Right forelimb (tissue), 1 donor: Measurements from ENCODE around the gene ANKMY1.
"Not testable (repeated sequence)": the region's sequence is repeated elsewhere in the genome, so short reads cannot be mapped to it uniquely, and the experiment has no call there.

Experiments
- DNase-seq: peaks from one replicate; pipeline ENCODE4 v3.0.0-alpha.2; 2018

ANKMY1 gene

GRCh38 chr2:240539101-240539500 lies 18.7 kb downstream of the ANKMY1 start:
- DNase-seq = not testable (repeated sequence)

DNA sequence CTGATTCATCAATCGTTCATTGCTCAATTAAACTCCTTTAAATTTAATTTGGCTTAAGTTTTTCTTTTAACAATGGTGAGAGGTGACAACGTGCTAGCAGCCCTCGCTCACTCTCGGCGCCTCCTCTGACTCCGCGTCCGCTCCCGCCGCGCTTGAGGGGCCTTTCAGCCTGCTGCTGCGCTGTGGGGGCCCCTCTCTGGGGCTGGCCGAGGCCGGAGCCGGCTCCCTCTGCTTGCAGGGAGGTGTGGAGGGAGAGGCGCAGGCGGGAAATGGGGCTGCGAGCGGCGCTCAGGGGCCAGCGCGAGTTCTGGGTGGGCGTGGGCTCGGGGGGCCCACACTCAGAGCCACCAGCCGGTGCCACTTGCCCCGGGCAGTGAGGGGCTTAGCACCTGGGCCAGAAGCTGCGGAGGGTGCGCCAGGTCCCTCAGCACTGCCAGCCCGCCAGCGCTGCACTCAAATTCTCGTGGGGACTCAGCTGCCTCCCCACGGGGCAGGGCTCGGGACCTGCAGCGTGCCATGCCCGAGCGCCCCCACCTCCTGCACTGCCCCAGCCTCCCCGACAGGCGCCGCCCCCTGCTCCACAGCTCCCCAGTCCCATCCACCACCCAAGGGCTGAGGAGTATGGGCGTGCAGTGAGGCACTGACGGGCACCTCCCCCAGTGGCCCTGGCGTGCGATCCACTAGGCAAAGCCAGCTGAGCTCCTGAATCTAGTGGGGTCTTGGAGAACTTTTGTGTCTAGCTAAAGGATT lies 19.6 kb downstream of the ANKMY1 start:
- DNase-seq = no peak

GRCh38 chr2:240532031-240532775 lies 25.6 kb downstream of the ANKMY1 start:
- no peak for DNase-seq

GRCh38 chr2:240531038-240531437 lies 26.8 kb downstream of the ANKMY1 start:
- DNase-seq = no peak

DNA sequence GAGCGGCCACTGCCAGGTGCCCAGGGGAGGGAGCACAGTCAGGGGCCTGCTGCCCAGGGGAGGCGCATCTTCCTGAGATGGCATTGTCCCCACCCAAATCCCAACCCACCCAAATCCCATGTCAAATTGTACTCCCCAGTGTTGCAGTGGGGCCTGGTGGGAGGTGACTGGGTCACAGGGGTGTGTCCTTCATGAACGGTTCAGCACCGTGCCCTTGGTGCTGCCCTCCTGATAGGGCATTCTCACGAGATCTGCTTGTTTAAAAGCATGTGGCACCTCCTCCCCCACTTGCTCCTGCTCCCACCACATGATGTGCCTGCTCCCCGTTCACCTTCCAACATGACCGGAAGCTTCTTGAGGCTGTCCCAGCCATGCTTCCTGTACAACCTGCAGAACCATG lies 27.6 kb downstream of the ANKMY1 start:
- DNase-seq = no peak

GRCh38 chr2:240529344-240529999 lies 28.3 kb downstream of the ANKMY1 start:
- DNase-seq = no peak

- DNase-seq = no peak
These were observed 29.3 kb downstream of the ANKMY1 start for GRCh38 chr2:240528406-240529040.

DNA sequence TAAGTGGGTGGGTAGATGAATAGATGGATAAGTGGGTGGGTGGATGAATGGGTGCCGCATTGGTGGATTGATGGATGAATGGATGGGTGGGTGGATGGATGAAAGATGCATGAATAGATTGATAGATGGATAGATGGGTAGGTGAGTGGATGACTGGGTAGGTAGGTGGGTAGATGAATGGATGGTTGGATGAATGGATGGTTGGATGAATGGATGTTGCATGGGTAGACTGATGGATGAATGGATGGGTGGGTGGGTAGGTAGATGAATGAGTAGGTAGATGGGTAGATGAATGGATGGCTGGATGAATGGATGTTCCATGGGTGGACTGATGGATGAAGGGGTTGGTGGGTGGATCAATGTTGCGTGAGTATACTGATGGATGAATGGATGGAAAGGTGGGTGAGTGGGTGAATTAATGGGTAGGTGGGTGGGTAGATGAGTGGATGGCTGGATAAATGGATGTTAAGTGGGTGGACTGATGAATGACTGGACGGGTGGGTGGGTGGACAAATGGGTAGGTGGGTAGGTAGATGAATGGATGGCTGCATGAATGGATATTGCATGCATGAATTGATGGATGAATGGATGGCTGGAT lies 30.5 kb downstream of the ANKMY1 start:
- no peak for DNase-seq

- DNase-seq = no peak
These were observed 31.3 kb downstream of the ANKMY1 start for GRCh38 chr2:240526521-240526920.

DNA sequence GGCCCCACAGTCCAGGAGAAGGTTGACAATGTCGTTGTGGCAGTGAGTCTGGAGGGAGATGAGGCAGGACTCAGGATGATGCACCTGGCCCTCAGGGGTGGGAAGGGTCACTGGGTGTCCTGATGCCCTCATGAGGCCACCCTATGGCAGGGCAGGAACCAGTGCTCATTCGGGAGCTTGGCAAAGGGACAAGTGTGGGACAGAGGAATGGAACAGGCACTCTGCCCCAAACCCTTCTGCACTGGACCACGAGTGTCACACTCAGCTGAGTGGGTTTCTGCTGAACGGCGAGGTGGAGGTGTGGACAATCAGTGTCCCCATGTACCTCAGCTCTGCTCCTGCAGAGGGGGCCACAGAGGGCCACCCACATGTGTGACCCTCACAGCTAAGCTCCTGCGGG lies 32.0 kb downstream of the ANKMY1 start:
- no peak for DNase-seq

DNA sequence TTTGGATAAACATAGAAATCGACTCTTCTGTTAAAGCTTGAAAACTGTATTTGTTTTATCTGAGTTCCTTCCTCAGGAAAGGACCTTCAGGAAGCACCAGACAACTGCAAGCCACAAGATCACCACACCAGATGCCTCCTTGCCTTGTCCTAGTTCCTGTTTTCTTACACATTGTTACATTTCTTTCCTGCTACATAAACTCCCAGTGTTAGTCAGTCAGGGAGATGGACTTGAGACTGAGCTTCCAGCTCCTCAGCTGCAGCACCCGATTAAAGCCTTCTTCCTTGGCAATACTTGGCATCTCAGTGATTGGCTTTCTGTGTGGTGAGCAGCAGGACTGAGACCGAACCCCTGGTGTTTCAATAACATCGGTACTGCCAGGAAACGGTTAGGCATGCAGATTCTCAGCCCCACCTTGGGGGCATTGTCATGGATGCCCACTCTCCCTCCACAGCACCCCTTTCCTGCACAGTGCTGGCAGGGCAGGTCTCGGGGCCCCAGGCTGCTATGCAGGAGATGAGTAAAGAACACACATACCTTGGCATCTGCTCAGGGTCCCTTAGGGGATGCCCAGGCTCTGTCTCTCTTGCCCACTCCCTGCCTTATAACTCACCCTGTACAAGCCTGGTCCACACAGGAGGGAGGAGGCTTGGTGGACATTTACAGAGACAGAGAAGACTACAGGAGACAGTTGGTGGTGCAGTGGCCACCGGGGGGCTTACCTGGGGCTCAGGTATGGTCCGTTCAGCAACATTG lies 32.6 kb downstream of the ANKMY1 start:
- DNase-seq = no peak

GRCh38 chr2:240523451-240524281 lies 34.1 kb downstream of the ANKMY1 start:
- no peak for DNase-seq

DNA sequence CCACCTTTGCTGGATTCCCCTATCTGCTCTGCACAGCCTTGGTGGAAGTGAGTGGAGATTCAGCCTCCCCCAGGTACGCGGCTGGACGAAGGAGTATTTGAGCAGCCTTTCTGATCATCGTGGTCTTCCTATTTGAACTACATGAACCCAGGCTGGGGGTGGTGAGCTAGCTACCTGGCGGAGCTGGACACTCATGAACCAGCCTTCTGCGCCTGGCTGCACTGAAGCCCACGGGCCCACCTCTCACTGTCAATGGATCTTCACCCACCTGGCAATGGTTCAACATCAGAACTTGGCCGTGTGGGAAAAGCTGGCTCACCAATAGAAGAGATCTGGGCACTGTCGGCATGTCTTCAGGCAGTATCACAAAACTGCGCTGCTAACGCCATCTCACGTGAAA lies 35.4 kb downstream of the ANKMY1 start:
- no peak for DNase-seq

GRCh38 chr2:240521885-240522284 lies 35.9 kb downstream of the ANKMY1 start:
- not testable (repeated sequence) for DNase-seq

DNA sequence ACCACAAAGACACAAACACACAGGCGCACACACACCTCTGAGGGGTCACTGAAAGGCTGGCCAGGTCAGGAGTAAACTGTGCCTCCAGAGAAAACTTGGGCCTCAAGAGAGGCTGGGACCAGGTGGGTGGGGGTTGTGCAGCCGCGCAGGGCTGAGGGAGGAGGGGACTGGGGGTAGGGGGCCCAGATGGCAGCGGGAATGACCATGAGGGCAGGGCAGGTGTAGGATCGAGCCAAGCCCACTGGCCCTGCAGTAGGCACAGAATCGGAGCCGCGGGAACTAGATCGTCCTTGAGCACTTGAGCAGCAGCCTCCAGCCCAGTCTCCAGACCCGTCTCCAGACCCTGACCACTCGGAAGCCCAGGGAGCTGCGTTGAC lies 36.8 kb downstream of the ANKMY1 start:
- no peak for DNase-seq

DNA sequence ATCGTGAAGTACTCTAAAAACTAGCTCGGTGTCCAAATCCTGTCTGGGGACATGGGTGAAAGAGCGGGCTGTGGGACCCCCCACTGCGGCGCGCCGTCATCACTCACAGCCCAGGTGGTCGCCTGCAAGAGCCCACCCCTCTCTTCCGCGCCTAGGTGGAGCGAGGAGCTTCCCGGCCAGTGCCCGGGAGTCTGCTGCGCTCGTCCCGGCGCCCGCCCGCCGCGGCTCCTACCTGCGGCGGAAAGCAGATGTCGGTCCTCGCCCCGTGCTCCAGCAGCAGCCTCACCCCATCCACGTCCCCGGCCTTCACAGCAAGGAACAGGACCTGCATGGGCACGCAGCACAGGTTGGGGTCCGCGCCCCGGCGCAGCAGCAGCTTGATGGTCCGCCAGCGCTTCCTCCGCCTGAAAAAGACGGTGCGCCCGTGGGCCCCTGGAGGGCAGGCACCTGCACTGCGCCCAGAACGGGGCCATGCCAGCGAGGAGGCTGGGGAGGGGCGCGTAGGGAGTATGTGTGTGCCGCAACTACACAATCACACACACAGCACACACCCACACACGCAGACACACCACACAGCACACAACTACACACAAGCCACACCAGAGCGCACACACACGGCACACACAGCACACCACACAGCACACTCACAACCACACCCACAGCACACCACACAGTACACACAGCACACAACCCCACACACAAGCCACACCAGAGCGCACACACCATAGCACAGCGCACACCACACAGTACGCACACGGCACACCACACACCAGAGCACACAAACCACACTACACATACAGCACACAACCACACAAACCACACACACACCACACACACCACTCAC lies 37.4 kb downstream of the ANKMY1 start:
- DNase-seq = no peak

DNA sequence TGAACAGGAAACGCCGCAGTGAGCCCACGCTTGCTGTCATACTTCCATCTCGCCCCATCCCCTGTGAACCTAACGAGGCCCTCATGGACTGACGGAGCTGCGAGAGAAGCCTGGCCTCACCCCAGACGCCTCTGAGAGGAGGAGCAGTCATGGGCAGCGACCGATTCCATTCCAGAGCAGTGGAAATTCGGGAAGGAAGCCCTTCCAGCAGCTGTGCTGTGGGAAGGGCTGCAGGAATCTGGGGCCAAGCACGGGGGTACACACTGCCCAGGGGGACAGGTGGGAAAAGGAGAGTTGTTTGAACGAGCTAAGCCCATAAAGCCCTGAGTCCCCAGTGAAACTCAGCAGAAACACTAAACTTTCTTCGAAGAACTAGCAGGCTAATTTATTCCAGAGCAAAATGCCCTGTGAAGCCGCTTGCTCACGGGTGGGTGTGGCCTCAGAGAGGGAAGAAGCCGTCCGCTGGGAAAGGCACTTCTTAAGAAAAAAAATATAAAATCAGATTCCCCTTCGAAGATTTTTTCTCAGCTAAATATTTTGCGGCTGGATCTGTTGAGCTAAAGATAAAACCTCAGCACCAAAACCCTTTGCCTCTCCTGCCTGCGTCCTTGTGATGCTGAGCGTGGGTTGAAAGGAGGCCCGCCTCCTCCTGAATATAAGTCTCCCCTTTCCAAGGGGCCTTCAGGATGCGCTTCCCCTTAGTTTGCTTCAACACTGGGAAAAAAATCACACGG lies 38.2 kb downstream of the ANKMY1 start:
- no peak for DNase-seq

DNA sequence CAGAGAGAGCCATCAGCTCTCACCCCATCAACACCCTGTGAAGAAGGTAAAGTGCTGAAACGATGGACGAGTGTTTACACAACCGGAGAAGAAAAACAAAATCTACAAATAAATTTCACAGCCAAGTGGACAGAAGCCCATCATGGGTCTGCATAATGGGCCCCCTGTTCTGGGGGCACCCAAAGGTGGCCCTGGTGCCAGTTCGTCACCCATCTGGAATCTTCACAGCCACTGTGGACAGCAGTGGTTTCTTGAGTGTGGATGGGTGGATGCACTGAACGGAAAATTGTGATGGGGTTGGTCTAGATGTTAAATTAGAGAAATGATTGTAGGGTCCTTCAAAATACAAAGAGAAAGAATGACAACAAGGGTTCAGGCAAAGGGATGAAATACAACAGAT lies 38.8 kb downstream of the ANKMY1 start:
- DNase-seq = no peak

GRCh38 chr2:240517342-240517741 lies 40.4 kb downstream of the ANKMY1 start:
- DNase-seq = no peak

DNA sequence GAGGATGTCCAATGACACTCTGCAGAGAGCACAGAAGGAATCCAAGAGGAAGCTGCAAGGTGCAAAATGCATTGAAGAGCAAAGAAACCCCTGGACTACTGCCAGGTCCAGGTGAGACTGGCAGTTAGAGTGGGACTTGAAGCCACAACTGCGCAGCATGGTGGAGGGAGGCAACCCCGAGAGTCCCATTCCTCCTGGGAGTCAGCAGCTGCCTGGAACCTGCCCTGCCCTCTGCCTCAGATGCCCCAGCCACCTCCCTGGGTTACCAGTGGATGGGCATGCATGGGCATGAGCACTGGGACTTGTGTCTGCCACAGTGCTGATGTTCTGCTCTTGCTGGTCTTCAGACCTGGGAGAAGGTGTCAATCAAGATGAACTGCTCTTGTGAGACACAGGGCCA lies 43.2 kb downstream of the ANKMY1 start:
- DNase-seq = no peak
